ENCODE results near the gene INPP5D. TPM values are rescaled to one million over a fixed set of nuclear protein-coding genes. Genes with fewer than 3 reads are reported as not detected.

Gene INPP5D
- total and polyA plus RNA-seq, 2 donors (not counting 3 experiments of a cell fraction or from before 2014, with no cell fraction given): 13.9 to 46.6 TPM

GRCh38 chr2:233152541-233152940, 92.4 kb downstream of the INPP5D start:
- Histone ChIP-seq H3K27me3 (ENCODE audit: control insufficient read depth in 2 of 2, insufficient read depth in 2 of 2, low read length in 2 of 2) (no peaks in the 10 kb centered on the region), H3K9ac (replicated peaks; ENCODE audit: extremely low read depth, insufficient read depth, low read length) (no peak overlapping the region), H4K20me1 (replicated peaks; ENCODE audit: control insufficient read depth, extremely low read depth, insufficient read depth, low read length) (no peaks in the 10 kb centered on the region), H3K4me3 (replicated peaks in 1 of 3; ENCODE audit: insufficient read depth in 1 of 3, low read depth in 1 of 3, low read length in 3 of 3) (no peak overlapping the region), H3K9me3 (replicated peaks; ENCODE audit: control insufficient read depth, insufficient read depth, low read length) (no peaks in the 10 kb centered on the region), H3K4me1 (ENCODE audit: control insufficient read depth, extremely low read depth, insufficient read depth, low read length) (no peaks in the 10 kb centered on the region), H3K9me1 (replicated peaks; ENCODE audit: control insufficient read depth, extremely low read depth, insufficient read depth, low read length) (no peaks in the 10 kb centered on the region), H3K27ac (ENCODE audit: insufficient read depth, low read depth, low read length) (no peak overlapping the region), H3K79me2 (ENCODE audit: control insufficient read depth, insufficient read depth, low read length) (no peaks in the 10 kb centered on the region), H3K4me2 (ENCODE audit: insufficient read depth, low read length) (no peak overlapping the region), H3K36me3 (ENCODE audit: control insufficient read depth in 2 of 2, extremely low read depth in 1 of 2, insufficient read depth in 2 of 2, low read length in 2 of 2) (peaks cover 7 to 41% of the 10 kb centered on the region in 2 experiments), H2AFZ (ENCODE audit: low read depth, low read length) (no peak overlapping the region)
- FAIRE-seq (no peak), DNase-seq (ENCODE audit: low read depth, low spot score) (peak; percentile 17)
- intact Hi-C loops (cut with micrococcal nuclease) (no loop called here), dilution Hi-C loops (cut with MboI; ENCODE audit: extremely low pct_ligation_motif_present, low sequenced_read_pairs) (no loop called here)
- ChIA-PET POLR2A (no interaction called here), CTCF (interaction anchor here (0.7 to 1.8 kb wide), 7 partner anchors 10 to 123 kb away, joined by 3 to 5 read pairs (median 4); partner anchors contain the start of genes ATG16L1 and INPP5D)
- BruUV-seq (replicated peaks): no TSS peak
- TF ChIP-seq EZH2 (IDR thresholded peaks at IDR 0.05; ENCODE audit: borderline replicate concordance, low read depth, low read length, severe bottlenecking) (no peak), FOS (IDR thresholded peaks at IDR 0.05; ENCODE audit: borderline replicate concordance, insufficient read depth, low read length) (no peak), MYC (IDR thresholded peaks at IDR 0.05; ENCODE audit: low read depth, low read length) (no peak), CTCF (IDR thresholded peaks at IDR 0.05; ENCODE audit: extremely low read depth in 1 of 2, insufficient read depth in 1 of 2, low read depth in 1 of 2, low read length in 2 of 2) (no peak), JUN (IDR thresholded peaks at IDR 0.05; ENCODE audit: borderline replicate concordance, insufficient read depth, insufficient read length, low read depth) (no peak), MAX (IDR thresholded peaks at IDR 0.05; ENCODE audit: insufficient read depth, insufficient read length) (no peak), POLR2A (IDR thresholded peaks at IDR 0.05; ENCODE audit: low read depth, low read length) (no peak), GATA2 (IDR thresholded peaks at IDR 0.05; ENCODE audit: insufficient read depth, insufficient read length, low read depth, low read length) (no peak), POLR2AphosphoS5 (IDR thresholded peaks at IDR 0.05; ENCODE audit: insufficient read depth, low read depth, low read length) (no peak)

Data from endothelial cell of umbilical vein (primary cell).